SU-DHL-6 (cell line): Measurements from ENCODE around the gene FRMPD1.

Source experiments
- H2AFZ ChIP-seq: fragments of 200-600 bp; sonication (generic); 2 replicates; pipeline ENCODE4 v1.6.1; 2014; ENCODE audit warnings: low read depth, mild to moderate bottlenecking, moderate library complexity, mixed read lengths, antibody characterized with exemption, low read length; ENCODE audit not compliant: severe bottlenecking
- H3F3A ChIP-seq: fragments of 200-600 bp; shearing (Covaris generic); 2 replicates; pipeline ENCODE4 v1.6.0; 2016; ENCODE audit warnings: antibody characterized with exemption, mild to moderate bottlenecking; ENCODE audit not compliant: insufficient read depth
- H3K27ac ChIP-seq: fragments of 200-600 bp; sonication (generic); 2 replicates; pipeline ENCODE4 v1.5.1; 2016; ENCODE audit warnings: low read depth, mild to moderate bottlenecking, low read length, moderate library complexity, mixed read lengths
- H3K27me3 ChIP-seq: fragments of 200-600 bp; sonication (generic), shearing (Covaris generic); 2 replicates; pipeline ENCODE4 v1.6.0; 2014; ENCODE audit warnings: mild to moderate bottlenecking, low read length
- H3K36me3 ChIP-seq: fragments of 200-600 bp; sonication (generic); 2 replicates; pipeline ENCODE4 v1.6.1; 2014; ENCODE audit warnings: mild to moderate bottlenecking, low read length, mixed read lengths
- H3K4me2 ChIP-seq: fragments of 300-600, 200-600 bp; shearing (Covaris generic), sonication (generic); 2 replicates; pipeline ENCODE4 v1.6.0; 2014; ENCODE audit warnings: low read length, low read depth, mild to moderate bottlenecking; ENCODE audit not compliant: poor library complexity, severe bottlenecking
- H3K4me3 ChIP-seq: fragments of 200-600 bp; sonication (generic); 2 replicates; pipeline ENCODE4 v1.5.1; 2014; ENCODE audit warnings: antibody characterized with exemption, low read length, mild to moderate bottlenecking, mixed read lengths; ENCODE audit not compliant: insufficient read depth, poor library complexity, severe bottlenecking
- H3K79me2 ChIP-seq: fragments of 200-600 bp; sonication (generic); 2 replicates; pipeline ENCODE4 v1.6.1; 2014; ENCODE audit warnings: mild to moderate bottlenecking, low read length, moderate library complexity; ENCODE audit not compliant: insufficient read depth
- H3K9ac ChIP-seq: fragments of 200-600 bp; sonication (generic); 2 replicates; pipeline ENCODE4 v1.7.0; 2014; ENCODE audit warnings: mild to moderate bottlenecking, low read length
- H3K9me2 ChIP-seq: fragments of 200-600 bp; sonication (generic); replicated peaks from 2 replicates; pipeline ENCODE4 v1.6.1; 2014; ENCODE audit warnings: low read length; ENCODE audit not compliant: insufficient read depth
- H3K9me3 ChIP-seq: fragments of 200-600 bp; sonication (generic); 2 replicates; pipeline ENCODE4 v1.6.1; 2014; ENCODE audit warnings: low read length, mixed read lengths; ENCODE audit not compliant: insufficient read depth
- H4K20me1 ChIP-seq: fragments of 200-600 bp; sonication (generic); 2 replicates; pipeline ENCODE4 v1.6.1; 2014; ENCODE audit warnings: low read depth, mild to moderate bottlenecking, antibody characterized with exemption, low read length, moderate library complexity, mixed read lengths
- CTCF ChIP-seq: fragments of 200-600 bp; sonication (generic); IDR thresholded peaks from one replicate; pipeline ENCODE4 v1.5.1; 2017; ENCODE audit warnings: antibody characterized with exemption, mild to moderate bottlenecking, low read length, moderate library complexity; ENCODE audit not compliant: insufficient read depth, poor library complexity, severe bottlenecking
- EZH2phosphoT487 ChIP-seq: fragments of 200-600 bp; sonication (generic), shearing (Covaris generic); conservative IDR thresholded peaks from 2 replicates; pipeline ENCODE4 v1.6.1; 2018; ENCODE audit warnings: mild to moderate bottlenecking, antibody characterized with exemption, low read length, moderate library complexity, mixed read lengths

Gene FRMPD1

GRCh38 chr9:37732086-37732741, 81.5 kb downstream of the FRMPD1 start:
- H3K4me3 ChIP-seq = no peak overlapping the region
- no peaks in the 10 kb centered on the region for H3K9me3 ChIP-seq
- H3K27ac ChIP-seq = no peak overlapping the region
- H3F3A ChIP-seq = no peaks in the 10 kb centered on the region
- no peak overlapping the region for H2AFZ ChIP-seq
- H3K79me2 ChIP-seq = no peaks in the 10 kb centered on the region
- H3K9me2 ChIP-seq = no peaks in the 10 kb centered on the region
- H3K9ac ChIP-seq = no peak overlapping the region
- no peaks in the 10 kb centered on the region for H3K27me3 ChIP-seq
- no peaks in the 10 kb centered on the region for H4K20me1 ChIP-seq
- no peak for TF ChIP-seq EZH2phosphoT487
- no peak for TF ChIP-seq CTCF
- H3K36me3 ChIP-seq = no peaks in the 10 kb centered on the region
- H3K4me2 ChIP-seq = no peak overlapping the region

- Histone ChIP-seq H3K27me3 (no peaks in the 10 kb centered on the region), H3K4me3 (no peak overlapping the region), H3K79me2 (no peaks in the 10 kb centered on the region), H2AFZ (no peak overlapping the region), H4K20me1 (no peaks in the 10 kb centered on the region), H3K4me2 (no peak overlapping the region), H3K9ac (no peak overlapping the region), H3K36me3 (no peaks in the 10 kb centered on the region), H3K9me3 (no peaks in the 10 kb centered on the region), H3K27ac (no peak overlapping the region), H3F3A (no peaks in the 10 kb centered on the region), H3K9me2 (no peaks in the 10 kb centered on the region)
- TF ChIP-seq CTCF = no peak
- no peak for TF ChIP-seq EZH2phosphoT487
Observed at GRCh38 chr9:37732952-37733351, 82.2 kb downstream of the FRMPD1 start.

- TF ChIP-seq EZH2phosphoT487 = no peak
- no peak for TF ChIP-seq CTCF
- no peak overlapping the region for H2AFZ ChIP-seq
- no peak overlapping the region for H3K27ac ChIP-seq
- no peak overlapping the region for H3K4me2 ChIP-seq
- no peaks in the 10 kb centered on the region for H3K9me2 ChIP-seq
- no peaks in the 10 kb centered on the region for H3K79me2 ChIP-seq
- H3K27me3 ChIP-seq = no peaks in the 10 kb centered on the region
- no peaks in the 10 kb centered on the region for H3K9me3 ChIP-seq
- no peaks in the 10 kb centered on the region for H3K36me3 ChIP-seq
- H3K4me3 ChIP-seq = no peak overlapping the region
- no peak overlapping the region for H3K9ac ChIP-seq
- no peaks in the 10 kb centered on the region for H3F3A ChIP-seq
- H4K20me1 ChIP-seq = no peaks in the 10 kb centered on the region
Observed at GRCh38 chr9:37739222-37739621, 88.5 kb downstream of the FRMPD1 start.
